HS-27A (cell line): ENCODE results near the gene CCND3.
A peak's percentile ranks its signal among the peaks of the same experiment; 100 is the strongest.

Source experiments
- DNase-seq: peaks from one replicate; pipeline ENCODE4 v3.0.0-alpha.2; 2012; ENCODE audit warnings: low read depth, missing footprints

Gene CCND3

GRCh38 chr6:41941280-41942066 is at the start of gene CCND3:
Gene CCND3, minus strand, starts transcription at chr6:41941808. Its CDS starts 159 bp downstream, at chr6:41941649.
- peak; percentile 83 for DNase-seq

DNA sequence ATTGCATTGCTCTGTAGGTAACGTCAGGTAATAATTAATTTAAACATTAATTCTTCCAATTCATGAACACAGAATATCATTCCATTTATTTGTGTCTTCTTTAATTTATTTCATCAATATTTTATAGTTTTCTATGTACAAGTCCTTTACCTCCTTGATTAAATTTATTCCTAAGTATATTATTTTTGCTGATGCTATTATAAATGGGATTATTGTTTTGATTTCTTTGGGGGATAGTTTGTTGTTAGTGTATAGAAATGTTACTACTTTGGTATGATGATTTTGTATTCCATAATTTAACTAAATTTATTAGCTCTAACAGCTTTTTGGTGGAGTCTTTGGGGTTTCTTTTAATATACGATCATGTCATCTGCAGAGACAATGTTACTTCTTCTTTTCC is 44.7 kb upstream of the CCND3 start:
- DNase-seq: no peak

- DNase-seq: no peak
These were observed 43.0 kb upstream of the CCND3 start for GRCh38 chr6:41984623-41985022.

DNA sequence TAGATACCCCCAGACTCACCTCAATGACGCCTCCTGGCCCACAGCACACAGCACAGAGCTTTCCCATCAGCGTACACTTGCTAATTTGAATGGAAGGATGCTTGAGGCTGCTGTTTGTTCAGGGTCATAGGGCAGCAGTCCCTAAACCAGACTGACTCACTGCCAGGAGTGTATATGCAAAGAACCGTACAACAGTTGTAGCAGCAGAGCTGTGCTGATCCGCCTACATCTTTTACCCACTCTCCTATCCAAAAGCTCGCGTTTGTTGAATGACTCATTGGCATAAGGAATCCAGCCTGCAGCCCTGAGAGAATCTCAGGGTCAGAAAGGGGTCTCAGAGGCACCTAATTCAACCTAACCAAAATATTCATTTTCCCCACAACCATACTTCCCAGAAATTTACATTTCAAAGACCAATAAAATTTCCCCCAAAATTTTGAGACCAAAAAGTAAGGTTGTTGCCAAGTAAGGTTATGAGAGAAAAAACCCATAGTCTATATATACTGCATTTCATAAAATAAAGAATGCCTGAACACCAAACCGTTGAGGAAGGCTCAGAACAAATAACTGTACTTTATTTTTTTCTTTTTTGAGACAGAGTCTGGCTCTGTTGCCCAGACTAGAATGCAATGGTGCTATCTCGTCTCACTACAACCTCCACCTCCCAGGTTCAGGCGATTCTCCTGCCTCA is 35.3 kb upstream of the CCND3 start:
- DNase-seq: peak; percentile 71

DNA sequence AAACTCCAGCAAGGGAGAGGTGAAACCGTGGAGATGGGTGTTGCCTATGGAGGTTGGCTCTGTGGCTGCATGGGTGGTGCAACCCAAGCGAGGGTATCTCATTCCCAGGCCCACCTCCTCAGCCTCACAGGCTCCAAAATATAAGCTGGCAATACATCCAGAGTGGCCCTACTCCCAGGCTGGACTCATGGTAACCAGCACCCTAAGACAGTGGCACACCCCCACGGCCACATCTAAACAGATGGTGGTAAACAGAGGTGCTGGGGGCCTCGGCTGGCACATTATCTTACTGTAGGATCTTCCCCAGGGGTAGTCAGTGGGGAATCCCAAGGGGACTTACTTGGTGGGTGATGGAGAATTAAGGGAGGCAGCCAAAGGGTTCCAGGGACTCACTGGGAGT is 33.7 kb upstream of the CCND3 start:
- DNase-seq: no peak

DNA sequence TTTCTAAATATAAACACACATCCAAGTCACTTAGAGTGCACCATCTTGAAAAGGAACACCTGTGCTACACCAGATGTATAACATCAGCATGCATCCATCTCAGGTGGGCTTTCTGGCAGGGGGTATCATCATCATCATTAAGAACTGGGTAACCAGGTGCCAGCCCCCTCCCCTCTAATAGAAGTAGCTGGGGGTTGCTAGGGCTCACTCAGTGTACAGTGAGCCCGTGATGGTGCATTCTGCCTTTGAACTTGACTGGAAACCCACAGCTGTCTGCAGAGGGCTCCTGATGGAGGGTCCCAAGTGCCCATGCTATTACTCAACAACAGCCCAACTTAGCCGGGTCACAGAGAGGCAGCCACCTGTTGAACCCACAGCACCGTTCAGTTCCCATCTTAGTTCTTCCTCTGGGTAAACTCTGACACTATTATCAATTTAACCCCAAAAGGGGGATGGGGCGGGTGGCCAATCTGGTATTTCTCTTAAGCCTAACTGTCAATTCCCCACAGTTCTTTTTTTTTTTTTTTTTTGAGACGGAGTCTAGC is 32.7 kb upstream of the CCND3 start:
- no peak for DNase-seq

- DNase-seq: no peak
These were observed 31.2 kb upstream of the CCND3 start for GRCh38 chr6:41972826-41973225.

- no peak for DNase-seq
These were observed 28.8 kb upstream of the CCND3 start for GRCh38 chr6:41970436-41970846.

GRCh38 chr6:41967312-41968287 is 26.0 kb upstream of the CCND3 start:
- no peak for DNase-seq

DNA sequence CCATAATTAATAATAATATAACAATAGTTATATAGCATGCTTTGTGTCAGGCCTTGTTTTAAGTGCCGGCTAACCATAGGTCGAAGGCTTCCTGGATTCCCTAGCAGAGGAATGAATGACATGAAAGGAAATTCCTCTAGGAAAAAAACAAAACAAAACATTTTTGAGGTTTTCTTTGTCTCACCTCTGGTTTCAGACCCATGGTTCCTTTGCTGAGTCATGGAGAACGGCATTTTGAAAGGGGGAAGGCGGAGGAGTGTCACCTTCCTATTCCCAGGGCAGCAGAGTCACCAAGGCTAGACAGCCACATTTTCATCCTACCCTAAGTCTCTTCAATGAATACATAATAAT is 25.3 kb upstream of the CCND3 start:
- peak; percentile 40 for DNase-seq

GRCh38 chr6:41966214-41966920 is 24.8 kb upstream of the CCND3 start:
- no peak for DNase-seq

- DNase-seq: no peak
These were observed 24.0 kb upstream of the CCND3 start for GRCh38 chr6:41965429-41966213.

- no peak for DNase-seq
These were observed 22.7 kb upstream of the CCND3 start for GRCh38 chr6:41964201-41964887.

- DNase-seq: no peak
These were observed 21.8 kb upstream of the CCND3 start for GRCh38 chr6:41963371-41963770.

- no peak for DNase-seq
These were observed 18.4 kb upstream of the CCND3 start for GRCh38 chr6:41960028-41960427.

- no peak for DNase-seq
These were observed 16.6 kb upstream of the CCND3 start for GRCh38 chr6:41958022-41958856.

GRCh38 chr6:41957117-41957516 is 15.5 kb upstream of the CCND3 start:
- no peak for DNase-seq

GRCh38 chr6:41955412-41955811 is 13.8 kb upstream of the CCND3 start:
- no peak for DNase-seq

DNA sequence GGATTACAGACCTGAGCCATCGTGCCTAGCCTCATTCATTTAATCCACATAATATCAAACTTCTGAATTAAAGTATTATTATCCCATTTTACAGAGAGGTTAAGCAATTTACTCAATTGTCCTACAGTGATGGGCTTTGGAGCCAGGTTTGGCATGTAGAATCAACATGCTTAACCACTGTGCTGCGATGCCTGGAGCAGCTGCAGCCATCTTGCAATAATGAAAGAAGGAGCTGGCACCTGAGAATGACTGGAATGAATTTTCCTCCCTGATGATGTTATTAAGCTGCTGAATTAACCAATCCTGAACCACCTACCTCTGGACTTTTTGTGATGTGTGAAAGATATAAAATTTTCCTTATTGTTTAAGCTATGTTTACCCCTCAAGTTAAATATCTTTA is 13.1 kb upstream of the CCND3 start:
- no peak for DNase-seq
